Stomach (tissue), 4 donors: Measurements from ENCODE around the gene NUAK1.

ENCODE experiments used
- EP300 ChIP-seq: sonication (generic); formaldehyde crosslinking; IDR thresholded peaks from one replicate; pipeline ENCODE4 v1.6.1; 2017; ENCODE audit warnings: antibody characterized with exemption
- POLR2A ChIP-seq, 4 donors: fragments of 450-650 bp; IDR thresholded peaks; one replicate each; pipeline ENCODE4 v1.6.1; 2016; ENCODE audit warnings: antibody characterized with exemption in 4 of 4, control low read depth in 2 of 4, mild to moderate bottlenecking in 1 of 4, moderate library complexity in 1 of 4
- POLR2AphosphoS5 ChIP-seq, 3 donors: sonication (generic); formaldehyde crosslinking; IDR thresholded peaks; one replicate each; pipeline ENCODE4 v1.6.1; 2016; ENCODE audit warnings: antibody characterized with exemption in 3 of 3
- TF ChIP-seq, protein P1 (sequence below), 7 experiments: fragments of 450-650 bp in 4 of 7; fragments of 200-600 bp in 3 of 7; sonication (generic) in 3 of 7; IDR thresholded peaks; one replicate each; pipeline ENCODE4 v1.5.1; 2016 to 2019; ENCODE audit warnings: antibody characterized with exemption in 7 of 7, control low read depth in 2 of 7, mild to moderate bottlenecking in 1 of 7

DNA sequence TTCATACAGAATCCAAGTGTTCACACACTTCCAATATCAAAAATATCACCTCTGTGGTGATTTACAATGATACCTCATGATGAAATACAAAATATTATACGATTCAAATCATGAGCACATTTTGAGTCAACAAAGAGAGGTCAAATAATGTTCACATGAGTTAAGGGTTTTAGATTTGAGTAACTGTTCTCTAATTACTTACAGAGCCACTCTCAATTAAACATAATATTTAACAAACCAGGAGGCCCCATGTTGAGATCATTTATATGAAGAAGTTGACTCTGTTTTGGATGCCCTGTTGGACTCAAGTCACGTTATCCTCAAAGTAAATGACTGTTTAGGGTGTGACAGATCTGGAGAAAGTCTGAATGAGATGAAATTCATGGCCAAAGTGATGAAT is 53.5 kb downstream of the NUAK1 start:
- TF ChIP-seq, protein P1, sequence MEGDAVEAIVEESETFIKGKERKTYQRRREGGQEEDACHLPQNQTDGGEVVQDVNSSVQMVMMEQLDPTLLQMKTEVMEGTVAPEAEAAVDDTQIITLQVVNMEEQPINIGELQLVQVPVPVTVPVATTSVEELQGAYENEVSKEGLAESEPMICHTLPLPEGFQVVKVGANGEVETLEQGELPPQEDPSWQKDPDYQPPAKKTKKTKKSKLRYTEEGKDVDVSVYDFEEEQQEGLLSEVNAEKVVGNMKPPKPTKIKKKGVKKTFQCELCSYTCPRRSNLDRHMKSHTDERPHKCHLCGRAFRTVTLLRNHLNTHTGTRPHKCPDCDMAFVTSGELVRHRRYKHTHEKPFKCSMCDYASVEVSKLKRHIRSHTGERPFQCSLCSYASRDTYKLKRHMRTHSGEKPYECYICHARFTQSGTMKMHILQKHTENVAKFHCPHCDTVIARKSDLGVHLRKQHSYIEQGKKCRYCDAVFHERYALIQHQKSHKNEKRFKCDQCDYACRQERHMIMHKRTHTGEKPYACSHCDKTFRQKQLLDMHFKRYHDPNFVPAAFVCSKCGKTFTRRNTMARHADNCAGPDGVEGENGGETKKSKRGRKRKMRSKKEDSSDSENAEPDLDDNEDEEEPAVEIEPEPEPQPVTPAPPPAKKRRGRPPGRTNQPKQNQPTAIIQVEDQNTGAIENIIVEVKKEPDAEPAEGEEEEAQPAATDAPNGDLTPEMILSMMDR (IDR thresholded peaks at IDR 0.05): no peak
- TF ChIP-seq POLR2AphosphoS5 (IDR thresholded peaks at IDR 0.05) (no peak), POLR2A (IDR thresholded peaks at IDR 0.05) (no peak), EP300 (no peak)
